GM21723 (cell line): Measurements from ENCODE around the gene DDX49.
"Not testable (repeated sequence)": the region's sequence is repeated elsewhere in the genome, so short reads cannot be mapped to it uniquely, and the experiment has no call there.

Source experiments
- ATAC-seq: cut with Tn5 transposase; IDR thresholded peaks from one replicate; pipeline ENCODE4 v1.9.1; 2021; ENCODE audit warnings: mild to moderate bottlenecking, moderate library complexity; ENCODE audit not compliant: unreplicated experiment

DDX49 gene

GRCh38 chr19:18910010-18910409 lies 9.5 kb upstream of the DDX49 start:
- no peak for ATAC-seq

GRCh38 chr19:18910801-18911436 lies 8.6 kb upstream of the DDX49 start:
- ATAC-seq: no peak

- ATAC-seq: no peak
Observed at GRCh38 chr19:18912933-18913332, 6.6 kb upstream of the DDX49 start.

GRCh38 chr19:18913466-18913865 lies 6.0 kb upstream of the DDX49 start:
- no peak for ATAC-seq

GRCh38 chr19:18915639-18916038 lies 3.9 kb upstream of the DDX49 start:
- no peak for ATAC-seq

GRCh38 chr19:18917593-18917992 lies 1.9 kb upstream of the DDX49 start:
- not testable (repeated sequence) for ATAC-seq

GRCh38 chr19:18919900-18920214 lies 342 bp downstream of the DDX49 start:
- ATAC-seq: no peak

- no peak for ATAC-seq
Observed at GRCh38 chr19:18920400-18920799, 885 bp downstream of the DDX49 start.

- ATAC-seq: no peak
Observed at GRCh38 chr19:18921593-18921992, 2.1 kb downstream of the DDX49 start.

GRCh38 chr19:18922228-18922985 lies 2.9 kb downstream of the DDX49 start:
- no peak for ATAC-seq

GRCh38 chr19:18924684-18925213 lies 5.2 kb downstream of the DDX49 start:
- no peak for ATAC-seq

GRCh38 chr19:18928018-18928805 lies 8.7 kb downstream of the DDX49 start:
- ATAC-seq: no peak

- ATAC-seq: no peak
Observed at GRCh38 chr19:18929311-18929710, 9.8 kb downstream of the DDX49 start.

- no peak for ATAC-seq
Observed at GRCh38 chr19:18931316-18932162, 12.0 kb downstream of the DDX49 start.

- ATAC-seq: no peak
Observed at GRCh38 chr19:18932216-18932841, 12.8 kb downstream of the DDX49 start.

GRCh38 chr19:18933297-18933696 lies 13.8 kb downstream of the DDX49 start:
- no peak for ATAC-seq

GRCh38 chr19:18939163-18939562 lies 19.6 kb downstream of the DDX49 start:
- no peak for ATAC-seq

- no peak for ATAC-seq
Observed at GRCh38 chr19:18939922-18940768, 20.6 kb downstream of the DDX49 start.
